ENCODE data around the gene ELL.

The ELL gene

DNA sequence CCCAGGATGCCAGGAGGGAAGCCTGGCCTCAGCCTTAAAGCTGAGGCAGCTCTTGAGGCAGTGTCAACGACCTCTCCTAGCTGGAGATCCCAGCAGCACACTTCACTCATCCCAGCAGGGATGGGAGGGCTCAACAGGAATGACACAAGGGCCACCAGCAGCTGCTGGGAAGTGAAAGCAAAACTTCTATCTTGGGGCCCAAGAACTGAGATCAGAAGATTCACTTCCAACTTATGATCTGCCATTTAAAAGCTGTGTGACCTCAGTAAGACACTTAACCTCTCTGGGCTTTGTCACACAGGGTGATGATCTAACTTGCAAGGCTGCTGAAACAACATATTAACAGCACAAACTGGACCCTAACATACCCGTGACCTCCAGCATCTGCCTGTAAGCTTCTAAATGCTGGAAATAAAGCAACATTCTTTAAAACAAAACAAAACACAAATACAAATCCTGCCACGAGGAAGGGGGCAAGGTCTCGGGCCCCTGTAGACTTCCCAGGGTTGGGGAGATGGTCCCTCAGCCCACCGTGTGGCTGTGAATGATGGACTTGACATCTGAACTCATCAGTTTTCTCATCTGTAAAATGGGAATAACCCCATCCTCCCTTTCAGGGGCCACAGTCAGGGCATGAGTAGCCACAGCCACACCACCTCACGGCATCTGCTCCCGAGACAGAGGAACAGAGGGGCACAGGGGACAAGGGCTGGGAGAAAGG is 22.7 kb downstream of the ELL start:
- Histone ChIP-seq H3K27me3 (ENCODE audit: insufficient read depth, poor library complexity, severe bottlenecking) (no peaks in the 10 kb centered on the region), H3K4me3 (replicated peaks; ENCODE audit: insufficient read depth, low read length) (no peak overlapping the region), H3K27ac (replicated peaks) (no peak overlapping the region)
- TF ChIP-seq POLR2AphosphoS5 (IDR thresholded peaks at IDR 0.05; ENCODE audit: low read depth) (no peak), SPI1 (IDR thresholded peaks at IDR 0.05; ENCODE audit: borderline replicate concordance, low read depth) (no peak), CTCF (IDR thresholded peaks at IDR 0.05; ENCODE audit: insufficient read depth, low read length) (no peak), GABPA (IDR thresholded peaks at IDR 0.05; ENCODE audit: low read depth) (no peak)
- TF ChIP-seq, protein P1, sequence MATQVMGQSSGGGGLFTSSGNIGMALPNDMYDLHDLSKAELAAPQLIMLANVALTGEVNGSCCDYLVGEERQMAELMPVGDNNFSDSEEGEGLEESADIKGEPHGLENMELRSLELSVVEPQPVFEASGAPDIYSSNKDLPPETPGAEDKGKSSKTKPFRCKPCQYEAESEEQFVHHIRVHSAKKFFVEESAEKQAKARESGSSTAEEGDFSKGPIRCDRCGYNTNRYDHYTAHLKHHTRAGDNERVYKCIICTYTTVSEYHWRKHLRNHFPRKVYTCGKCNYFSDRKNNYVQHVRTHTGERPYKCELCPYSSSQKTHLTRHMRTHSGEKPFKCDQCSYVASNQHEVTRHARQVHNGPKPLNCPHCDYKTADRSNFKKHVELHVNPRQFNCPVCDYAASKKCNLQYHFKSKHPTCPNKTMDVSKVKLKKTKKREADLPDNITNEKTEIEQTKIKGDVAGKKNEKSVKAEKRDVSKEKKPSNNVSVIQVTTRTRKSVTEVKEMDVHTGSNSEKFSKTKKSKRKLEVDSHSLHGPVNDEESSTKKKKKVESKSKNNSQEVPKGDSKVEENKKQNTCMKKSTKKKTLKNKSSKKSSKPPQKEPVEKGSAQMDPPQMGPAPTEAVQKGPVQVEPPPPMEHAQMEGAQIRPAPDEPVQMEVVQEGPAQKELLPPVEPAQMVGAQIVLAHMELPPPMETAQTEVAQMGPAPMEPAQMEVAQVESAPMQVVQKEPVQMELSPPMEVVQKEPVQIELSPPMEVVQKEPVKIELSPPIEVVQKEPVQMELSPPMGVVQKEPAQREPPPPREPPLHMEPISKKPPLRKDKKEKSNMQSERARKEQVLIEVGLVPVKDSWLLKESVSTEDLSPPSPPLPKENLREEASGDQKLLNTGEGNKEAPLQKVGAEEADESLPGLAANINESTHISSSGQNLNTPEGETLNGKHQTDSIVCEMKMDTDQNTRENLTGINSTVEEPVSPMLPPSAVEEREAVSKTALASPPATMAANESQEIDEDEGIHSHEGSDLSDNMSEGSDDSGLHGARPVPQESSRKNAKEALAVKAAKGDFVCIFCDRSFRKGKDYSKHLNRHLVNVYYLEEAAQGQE (IDR thresholded peaks at IDR 0.05; ENCODE audit: insufficient replicate concordance, low read depth) = no peak
- DNase-seq (ENCODE audit: low read depth in 1 of 2, low spot score in 1 of 2) = no peak

GRCh38 chr19:18496980-18497256 is 25.0 kb downstream of the ELL start:
- TF ChIP-seq POLR2AphosphoS5 (IDR thresholded peaks at IDR 0.05; ENCODE audit: low read depth) (no peak), CTCF (IDR thresholded peaks at IDR 0.05; ENCODE audit: insufficient read depth, low read length) (no peak), SPI1 (IDR thresholded peaks at IDR 0.05; ENCODE audit: borderline replicate concordance, low read depth) (no peak), GABPA (IDR thresholded peaks at IDR 0.05; ENCODE audit: low read depth) (no peak)
- TF ChIP-seq, protein P1 (IDR thresholded peaks at IDR 0.05; ENCODE audit: insufficient replicate concordance, low read depth) = no peak
- no peak overlapping the region for H3K4me3 ChIP-seq (replicated peaks; ENCODE audit: insufficient read depth, low read length)
- H3K27ac ChIP-seq (replicated peaks) = peak overlapping the region; percentile 50
- no peaks in the 10 kb centered on the region for H3K27me3 ChIP-seq (ENCODE audit: insufficient read depth, poor library complexity, severe bottlenecking)
- no peak for DNase-seq (ENCODE audit: low read depth in 1 of 2, low spot score in 1 of 2)

DNA sequence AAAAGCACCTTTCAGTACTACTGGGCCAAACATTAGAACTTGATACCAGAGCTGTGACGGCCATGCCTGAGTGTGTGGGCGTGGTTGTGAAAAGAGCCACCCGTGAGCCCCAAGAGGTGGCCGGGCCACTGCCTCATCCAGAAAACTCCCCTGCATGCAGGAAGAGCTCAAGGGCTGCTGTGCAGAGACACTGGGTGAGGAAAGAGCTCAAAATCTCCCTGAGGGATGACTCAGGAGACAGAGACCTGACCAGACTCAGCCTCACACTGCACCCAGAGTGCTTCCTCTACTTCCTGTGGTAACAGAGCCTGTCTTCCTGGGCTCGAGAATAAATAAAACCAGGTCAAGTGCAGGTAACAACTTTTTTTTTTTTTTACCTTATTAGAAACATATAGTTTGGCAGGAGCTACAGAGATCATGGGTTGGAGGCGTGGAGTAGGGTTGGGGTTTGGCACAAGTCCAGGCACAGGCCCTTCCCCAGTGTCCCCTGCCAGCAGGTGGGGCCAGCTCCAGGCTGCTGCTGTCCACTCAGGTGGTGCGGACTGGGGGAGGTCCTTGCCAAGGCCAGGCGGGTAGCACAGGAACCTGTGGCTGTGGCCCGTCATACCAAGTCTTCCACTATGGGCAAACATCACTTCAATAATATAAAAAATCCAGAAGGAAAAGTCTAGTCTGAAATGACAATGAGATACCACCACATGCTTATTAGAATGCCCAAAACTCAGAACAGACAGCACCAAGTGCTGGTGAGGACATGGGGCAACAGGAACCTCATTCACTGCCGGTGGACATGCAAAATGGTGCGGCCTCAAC is 25.5 kb downstream of the ELL start:
- Histone ChIP-seq H3K27ac (replicated peaks) (peak overlapping the region; percentile 50), H3K4me3 (replicated peaks; ENCODE audit: insufficient read depth, low read length) (no peak overlapping the region), H3K27me3 (ENCODE audit: insufficient read depth, poor library complexity, severe bottlenecking) (no peaks in the 10 kb centered on the region)
- TF ChIP-seq GABPA (IDR thresholded peaks at IDR 0.05; ENCODE audit: low read depth) (0 out of 2 replicates have a peak, but pooled peaks have one; percentile 19), CTCF (IDR thresholded peaks at IDR 0.05; ENCODE audit: insufficient read depth, low read length) (no peak), POLR2AphosphoS5 (IDR thresholded peaks at IDR 0.05; ENCODE audit: low read depth) (no peak), SPI1 (IDR thresholded peaks at IDR 0.05; ENCODE audit: borderline replicate concordance, low read depth) (no peak; the same call in 1 of the 2 replicates)
- TF ChIP-seq, protein P1 (IDR thresholded peaks at IDR 0.05; ENCODE audit: insufficient replicate concordance, low read depth) = no peak
- DNase-seq (ENCODE audit: low read depth in 1 of 2, low spot score in 1 of 2) = peak; percentile 74 to 88

All from HL-60 (cell line).